GM12892 (cell line): ENCODE measurements around the gene PLCH1.

Source experiments
- DNase-seq: peaks from one replicate; pipeline ENCODE4 v3.0.0; 2011; ENCODE audit not compliant: insufficient read length
- FAIRE-seq: peaks from 2 replicates; lab custom pipeline; 2011; peaks lifted over from hg19 to GRCh38; lab: Jason Lieb, UNC
- POLR2A ChIP-seq: IDR thresholded peaks from 2 replicates; pipeline ENCODE4 v1.6.1; 2011; ENCODE audit warnings: low read depth, low read length, control low read depth
- POLR2AphosphoS5 ChIP-seq: IDR thresholded peaks from 2 replicates; pipeline ENCODE4 v1.6.1; 2011; ENCODE audit warnings: low read depth, low read length, control low read depth
- TAF1 ChIP-seq: IDR thresholded peaks from 2 replicates; pipeline ENCODE4 v1.6.1; 2011; ENCODE audit warnings: low read depth, mild to moderate bottlenecking, control low read depth, low read length, borderline replicate concordance

Gene PLCH1

DNA sequence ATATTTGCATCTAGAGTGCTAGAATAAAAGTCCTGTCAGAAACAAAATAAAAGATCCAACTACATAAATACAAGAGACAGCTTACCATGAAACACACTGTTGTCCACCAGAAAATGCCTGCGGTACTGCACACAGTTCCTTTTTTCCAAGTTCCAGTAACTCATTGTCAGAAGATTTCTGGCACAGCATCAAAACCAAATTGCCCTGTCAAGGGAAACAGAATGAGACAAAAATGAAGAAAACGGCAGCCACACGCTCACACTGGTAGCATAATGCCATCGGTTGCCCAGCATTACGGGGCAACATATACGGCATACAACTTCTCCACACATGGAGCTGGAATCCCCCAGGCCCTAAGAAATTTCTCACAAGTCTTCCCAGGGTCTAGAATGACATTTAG is 40.8 kb downstream of the PLCH1 start:
- no peak for TF ChIP-seq POLR2AphosphoS5
- no peak for TF ChIP-seq POLR2A
- no peak for TF ChIP-seq TAF1
- DNase-seq, result no peak
- FAIRE-seq, result peak; percentile 48

DNA sequence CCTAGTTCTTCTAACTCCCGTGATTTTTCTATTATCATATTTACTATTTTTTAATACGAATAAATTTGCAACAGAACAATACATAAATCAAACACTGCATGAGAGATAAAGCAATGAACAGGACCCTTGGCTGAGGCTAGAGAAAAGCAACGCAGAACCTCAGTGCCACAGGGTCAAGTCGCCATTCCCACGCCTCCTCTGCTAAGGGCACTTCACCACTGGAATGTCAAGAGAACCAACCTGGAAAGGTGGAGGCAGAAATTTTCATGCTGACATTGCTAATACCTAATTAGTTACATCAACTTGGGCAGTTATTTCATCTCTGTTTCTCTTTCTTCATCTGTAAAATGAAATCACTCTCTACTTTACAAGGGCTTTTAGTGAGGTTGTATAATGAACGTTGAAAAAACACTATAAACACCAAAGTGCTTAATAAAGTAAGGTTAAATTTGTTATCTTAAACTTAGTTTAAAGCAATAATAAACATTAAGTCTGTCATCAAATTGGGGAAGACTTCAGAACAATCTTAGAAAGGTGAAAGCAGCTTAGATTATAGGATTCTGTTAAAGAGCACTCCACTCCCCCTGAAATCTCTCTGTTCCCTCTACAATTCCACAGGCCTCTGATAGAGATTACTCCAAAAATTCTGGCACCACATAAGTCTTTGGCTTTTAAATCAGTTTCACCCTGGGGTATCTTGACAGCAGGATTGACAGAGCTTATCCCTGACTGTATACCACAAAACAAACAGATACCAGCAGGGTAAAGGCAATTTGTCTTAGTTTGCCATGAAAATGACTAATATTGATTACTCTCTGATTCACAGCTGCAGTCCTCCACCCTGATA is 41.9 kb downstream of the PLCH1 start:
- FAIRE-seq, result no peak
- DNase-seq, result no peak
- TF ChIP-seq TAF1 (no peak), POLR2AphosphoS5 (no peak), POLR2A (no peak)

DNA sequence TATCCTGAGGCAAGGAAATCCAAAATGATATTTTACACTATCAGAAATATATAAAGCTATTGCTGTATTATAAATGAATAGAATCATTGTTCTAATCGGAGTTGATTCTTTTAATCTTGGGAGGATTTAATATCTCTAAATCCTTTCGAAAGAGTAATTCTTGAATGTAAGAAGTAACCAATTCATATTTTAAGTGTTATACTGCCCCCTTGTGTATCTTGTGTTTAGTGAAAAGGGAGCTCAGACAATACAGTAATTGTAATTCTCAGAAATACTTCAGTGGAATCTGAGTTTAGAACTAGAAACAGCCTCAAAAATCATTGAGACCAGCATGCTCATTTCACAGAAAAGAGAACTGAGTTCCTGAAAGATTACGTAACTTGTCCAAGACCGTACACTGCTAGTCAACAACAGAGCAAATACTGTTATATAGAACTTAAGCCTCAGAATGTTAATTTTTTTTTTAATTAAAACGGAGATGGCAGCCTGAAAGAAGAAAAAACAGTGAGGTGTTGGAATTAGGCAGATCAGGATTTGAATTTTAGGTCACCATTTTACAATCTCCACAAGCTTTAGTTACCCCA is 42.9 kb downstream of the PLCH1 start:
- DNase-seq, result no peak
- no peak for TF ChIP-seq POLR2A
- FAIRE-seq, result peak; percentile 60

DNA sequence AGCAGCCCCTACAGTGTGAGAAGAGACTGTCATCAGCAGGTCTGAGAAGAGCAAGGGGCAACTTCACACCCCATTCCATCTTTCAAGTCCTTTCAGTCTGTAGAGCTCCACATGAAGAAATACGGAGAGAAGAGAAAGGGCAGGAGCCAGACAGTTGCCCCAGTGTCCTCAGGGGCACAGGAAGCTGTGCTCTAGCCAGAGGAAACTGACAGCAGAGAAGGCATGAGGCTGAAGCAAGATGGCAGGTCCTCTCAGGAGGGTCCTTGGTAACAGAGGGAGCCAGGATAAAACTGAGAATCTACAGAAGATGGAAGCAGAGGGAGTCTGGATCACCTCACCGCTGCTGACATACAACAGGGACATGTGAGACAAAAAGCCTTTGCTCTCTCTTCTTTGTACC is 47.3 kb downstream of the PLCH1 start:
- FAIRE-seq (no peak), DNase-seq (no peak)
- no peak for TF ChIP-seq TAF1
- no peak for TF ChIP-seq POLR2AphosphoS5
- no peak for TF ChIP-seq POLR2A

DNA sequence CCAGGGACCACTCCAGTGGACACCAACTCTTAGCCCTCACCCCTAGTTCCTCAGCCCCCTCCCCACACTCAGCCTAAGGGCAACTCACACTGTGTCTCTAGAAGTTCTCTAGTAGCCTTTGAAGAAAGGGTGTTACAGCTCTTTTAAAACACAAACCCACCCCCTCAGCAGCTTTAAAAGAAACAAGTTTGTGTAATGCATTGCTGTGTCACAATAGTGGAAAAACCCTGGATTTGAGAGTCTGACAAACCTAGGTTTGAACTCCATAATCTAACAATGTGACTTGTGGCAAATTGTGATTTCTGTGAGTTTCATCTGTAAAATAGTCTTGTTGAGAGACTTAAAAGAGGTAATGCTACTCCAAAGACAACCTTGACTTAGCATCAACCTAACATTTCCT is 54.0 kb downstream of the PLCH1 start:
- no peak for DNase-seq
- TF ChIP-seq POLR2AphosphoS5, result no peak
- TF ChIP-seq TAF1, result no peak
- TF ChIP-seq POLR2A, result no peak
- FAIRE-seq, result no peak

DNA sequence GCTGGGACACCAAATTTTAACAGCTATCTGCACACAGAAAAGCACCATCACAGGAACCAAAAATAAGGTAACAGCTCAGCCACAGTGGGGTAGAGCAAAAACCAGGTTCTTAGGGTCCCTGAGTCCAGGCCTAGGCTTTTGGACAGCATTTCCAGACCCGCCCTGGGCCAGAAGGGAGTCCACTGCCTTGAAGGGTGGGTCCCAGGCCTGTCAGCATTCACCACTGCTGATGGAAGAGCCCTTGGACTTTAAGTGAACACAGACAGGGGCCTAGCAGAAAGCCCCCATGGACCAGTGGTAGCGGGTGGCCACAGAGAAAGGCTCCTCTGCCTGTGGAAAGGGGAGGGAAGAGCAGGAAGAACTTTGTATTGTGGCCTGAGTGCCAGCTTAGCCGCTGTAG is 56.4 kb downstream of the PLCH1 start:
- DNase-seq (no peak), FAIRE-seq (no peak)
- TF ChIP-seq POLR2A (no peak), POLR2AphosphoS5 (no peak), TAF1 (no peak)

DNA sequence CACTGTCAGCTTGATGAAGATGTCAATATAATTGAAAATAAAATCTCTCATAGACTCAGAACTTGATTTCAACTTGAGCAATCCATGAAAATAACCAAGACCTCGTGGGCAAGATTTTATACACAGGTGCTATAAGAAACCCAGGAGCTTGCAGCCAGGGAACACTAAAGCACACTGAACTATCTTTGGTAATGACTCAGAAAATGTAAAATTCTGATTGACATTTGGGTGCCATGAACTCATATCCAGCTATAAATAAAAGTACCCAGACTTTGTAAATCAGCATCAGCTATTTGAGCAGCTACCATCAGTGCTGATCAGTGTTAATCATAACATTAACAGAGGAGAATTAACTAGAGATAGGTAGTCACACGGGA is 61.5 kb downstream of the PLCH1 start:
- DNase-seq (no peak), FAIRE-seq (no peak)
- TF ChIP-seq POLR2A (no peak), POLR2AphosphoS5 (no peak)

DNA sequence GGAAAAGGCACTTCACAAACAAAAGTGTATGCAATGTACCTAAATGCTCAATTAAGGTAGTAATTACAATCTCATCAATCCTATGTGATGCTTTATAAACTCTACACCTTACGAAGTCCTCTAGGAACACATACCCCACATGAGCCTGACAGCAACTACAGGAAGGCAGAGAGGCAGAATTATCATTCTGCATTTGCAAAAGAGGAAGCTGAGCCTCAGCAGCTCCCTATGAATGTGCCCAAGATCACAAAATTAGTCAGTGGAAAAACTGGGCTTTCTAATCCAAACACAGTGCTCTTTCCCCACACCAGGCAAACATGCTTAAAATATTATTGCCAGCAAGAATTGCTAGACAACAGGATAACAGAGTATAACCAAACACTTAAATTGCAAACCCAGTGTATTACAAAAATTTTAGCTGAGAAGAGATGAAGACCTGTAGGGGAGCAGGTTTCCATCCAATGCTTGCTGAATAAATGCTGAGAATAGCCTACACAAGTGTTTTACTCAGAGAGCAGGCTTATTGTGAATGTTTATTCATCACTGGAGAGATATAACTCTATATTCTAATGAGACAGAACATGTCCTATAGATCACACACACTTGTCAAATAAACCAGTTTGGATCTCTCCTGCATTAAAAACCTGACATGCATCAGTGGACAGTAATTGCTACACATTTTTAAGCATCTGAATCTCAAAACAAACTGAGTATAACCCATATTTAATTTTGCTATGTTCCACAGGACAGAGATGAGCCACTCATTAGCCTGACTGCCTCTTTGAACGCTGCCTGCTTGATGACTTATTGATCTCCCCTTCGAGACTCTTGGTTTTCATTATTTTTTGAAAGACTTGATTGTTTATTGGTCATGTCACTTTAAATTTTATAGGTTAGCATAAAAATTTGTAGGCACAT is 62.2 kb downstream of the PLCH1 start:
- TF ChIP-seq POLR2A (no peak), TAF1 (no peak), POLR2AphosphoS5 (no peak)
- DNase-seq (no peak), FAIRE-seq (no peak)

DNA sequence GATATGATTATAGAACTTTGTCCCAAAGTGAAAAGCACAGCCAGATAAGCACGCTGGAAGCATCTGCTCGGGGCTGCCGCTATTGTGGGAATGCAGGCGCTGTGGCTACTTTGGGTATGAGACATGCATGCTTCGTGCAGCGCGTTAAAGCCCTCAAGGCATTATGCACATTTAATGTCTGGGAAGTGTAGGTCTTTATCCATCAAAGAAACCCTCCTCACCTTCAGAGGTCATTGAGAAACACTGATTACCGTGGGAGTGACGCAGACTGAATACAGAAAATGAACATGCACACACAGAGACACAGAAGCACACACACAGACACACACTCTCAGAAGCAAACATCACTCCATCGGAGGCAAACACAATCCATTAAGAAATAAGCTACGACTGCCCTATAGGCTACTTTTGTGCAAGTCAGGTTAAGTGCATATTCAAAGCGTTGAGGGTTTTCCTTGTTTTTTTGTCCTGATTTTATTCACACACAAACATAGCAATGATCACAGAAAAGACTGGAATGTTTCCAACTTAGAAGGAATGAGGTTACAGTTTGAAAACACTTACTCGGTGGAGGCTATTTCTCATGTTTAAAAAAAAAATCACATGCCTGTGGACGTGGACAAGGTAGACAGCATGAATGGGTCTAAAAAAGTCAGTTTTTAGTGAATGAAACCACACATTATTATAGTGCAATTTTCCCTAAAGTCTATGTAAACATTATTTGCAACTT is 68.5 kb downstream of the PLCH1 start:
- FAIRE-seq, result no peak
- TF ChIP-seq POLR2A, result no peak
- no peak for TF ChIP-seq POLR2AphosphoS5
- no peak for TF ChIP-seq TAF1
- no peak for DNase-seq

DNA sequence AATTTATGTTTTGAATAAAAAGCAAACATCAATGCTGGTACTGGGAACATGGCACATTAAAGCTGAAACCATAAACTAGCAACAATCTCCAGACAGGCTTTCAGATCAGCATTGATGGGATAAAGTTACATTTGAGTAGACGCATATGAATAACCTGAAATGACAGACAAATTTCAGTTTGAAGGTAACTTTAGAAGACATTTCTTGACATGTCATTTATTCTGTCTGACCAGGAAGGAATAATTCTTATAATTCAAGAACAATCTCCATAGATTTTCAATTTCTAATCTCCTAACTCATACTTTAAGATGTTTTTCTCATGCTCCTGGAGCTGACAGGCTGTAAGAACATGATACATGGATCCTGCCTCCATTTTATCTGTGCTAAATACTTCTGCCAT is 69.8 kb downstream of the PLCH1 start:
- DNase-seq, result no peak
- no peak for FAIRE-seq

DNA sequence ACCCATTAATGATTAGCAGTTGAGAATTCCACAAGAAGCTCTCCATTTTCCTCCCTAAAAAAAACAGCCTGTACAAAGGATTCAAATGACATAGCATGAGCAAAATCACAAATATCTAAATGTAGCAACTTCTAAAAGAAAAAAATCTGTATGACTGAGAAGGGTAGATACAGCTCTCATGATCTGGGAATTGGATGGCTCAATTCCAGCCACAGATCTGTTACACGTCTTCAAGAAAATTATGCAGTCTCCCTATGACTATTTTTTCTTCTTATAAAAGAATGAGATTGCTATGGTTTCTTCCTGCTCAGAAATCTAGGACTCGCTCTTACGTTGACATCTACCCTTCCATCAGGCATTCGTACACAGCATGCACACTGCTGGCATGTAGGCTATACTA is 71.5 kb downstream of the PLCH1 start:
- DNase-seq (no peak), FAIRE-seq (no peak)
- TF ChIP-seq POLR2AphosphoS5 (no peak), TAF1 (no peak), POLR2A (no peak)

More for the DNA sequence above, 69.8 kb downstream of the PLCH1 start:
- TF ChIP-seq POLR2AphosphoS5, result no peak
- no peak for TF ChIP-seq TAF1
- no peak for TF ChIP-seq POLR2A
